DOHH2 (cell line): ENCODE measurements around the gene C2orf76.

ENCODE experiments used
- CTCF ChIP-seq: fragments of 200-600 bp; sonication (generic); IDR thresholded peaks from one replicate; pipeline ENCODE4 v1.5.1; 2014; ENCODE audit warnings: antibody characterized with exemption, mild to moderate bottlenecking, low read depth, low read length; ENCODE audit not compliant: poor library complexity, severe bottlenecking
- EZH2phosphoT487 ChIP-seq: fragments of 200-600 bp; sonication (generic); IDR thresholded peaks from 2 replicates; pipeline ENCODE4 v1.6.1; 2017; ENCODE audit warnings: borderline replicate concordance, mild to moderate bottlenecking, antibody characterized with exemption, low read length, moderate library complexity, mixed read lengths

- TF ChIP-seq CTCF (no peak), EZH2phosphoT487 (no peak)
Measured at GRCh38 chr2:119402106-119402505, 35.5 kb upstream of the C2orf76 start.
